ENCODE results near the gene CLSTN2.

Gene CLSTN2

GRCh38 chr3:140148824-140149390 is 213.9 kb downstream of the CLSTN2 start:
- DNase-seq (ENCODE audit: low spot score), result no peak

- DNase-seq (ENCODE audit: low spot score), result no peak
These were observed 216.3 kb downstream of the CLSTN2 start for GRCh38 chr3:140151321-140151720.

- DNase-seq (ENCODE audit: low spot score), result no peak
These were observed 218.1 kb downstream of the CLSTN2 start for GRCh38 chr3:140152851-140153639.

- no peak for DNase-seq (ENCODE audit: low spot score)
These were observed 218.8 kb downstream of the CLSTN2 start for GRCh38 chr3:140153736-140154135.

GRCh38 chr3:140157161-140157560 is 222.2 kb downstream of the CLSTN2 start:
- no peak for DNase-seq (ENCODE audit: low spot score)

- no peak for DNase-seq (ENCODE audit: low spot score)
These were observed 224.7 kb downstream of the CLSTN2 start for GRCh38 chr3:140159646-140160045.

GRCh38 chr3:140160553-140160952 is 225.6 kb downstream of the CLSTN2 start:
- no peak for DNase-seq (ENCODE audit: low spot score)

- no peak for DNase-seq (ENCODE audit: low spot score)
These were observed 227.6 kb downstream of the CLSTN2 start for GRCh38 chr3:140162551-140162950.

- DNase-seq (ENCODE audit: low spot score), result no peak
These were observed 228.3 kb downstream of the CLSTN2 start for GRCh38 chr3:140163159-140163763.

- no peak for DNase-seq (ENCODE audit: low spot score)
These were observed 229.2 kb downstream of the CLSTN2 start for GRCh38 chr3:140164156-140164555.

- no peak for DNase-seq (ENCODE audit: low spot score)
These were observed 230.1 kb downstream of the CLSTN2 start for GRCh38 chr3:140164922-140165590.

- no peak for DNase-seq (ENCODE audit: low spot score)
These were observed 230.8 kb downstream of the CLSTN2 start for GRCh38 chr3:140165781-140166180.

- DNase-seq (ENCODE audit: low spot score), result no peak
These were observed 232.0 kb downstream of the CLSTN2 start for GRCh38 chr3:140166861-140167599.

GRCh38 chr3:140167600-140168281 is 232.8 kb downstream of the CLSTN2 start:
- DNase-seq (ENCODE audit: low spot score), result no peak

GRCh38 chr3:140170612-140171011 is 235.6 kb downstream of the CLSTN2 start:
- no peak for DNase-seq (ENCODE audit: low spot score)

- DNase-seq (ENCODE audit: low spot score), result no peak
These were observed 241.5 kb downstream of the CLSTN2 start for GRCh38 chr3:140176526-140176925.

GRCh38 chr3:140177943-140178342 is 243.0 kb downstream of the CLSTN2 start:
- DNase-seq (ENCODE audit: low spot score), result no peak

GRCh38 chr3:140178482-140178881 is 243.5 kb downstream of the CLSTN2 start:
- DNase-seq (ENCODE audit: low spot score), result no peak

- DNase-seq (ENCODE audit: low spot score), result no peak
These were observed 245.6 kb downstream of the CLSTN2 start for GRCh38 chr3:140180603-140181002.

- no peak for DNase-seq (ENCODE audit: low spot score)
These were observed 250.4 kb downstream of the CLSTN2 start for GRCh38 chr3:140185375-140185774.

GRCh38 chr3:140186421-140186920 is 251.5 kb downstream of the CLSTN2 start:
- peak; percentile 53 for DNase-seq (ENCODE audit: low spot score)

Data from SW480 (cell line).